ENCODE measurements around the gene GABRR1.
"Not testable (repeated sequence)": the region's sequence is repeated elsewhere in the genome, so short reads cannot be mapped to it uniquely, and the experiment has no call there.

Gene GABRR1

GRCh38 chr6:89217299-89217910 is at the start of gene GABRR1:
GABRR1 (minus strand) TSS chr6:89217358; CDS start chr6:89217322, 36 bp downstream.
- no peak for DNase-seq (ENCODE audit: low read depth, low spot score)

- DNase-seq (ENCODE audit: low read depth, low spot score), result no peak
These were observed 47.1 kb upstream of the GABRR1 start for GRCh38 chr6:89264296-89264695.

GRCh38 chr6:89260832-89261231 is 43.7 kb upstream of the GABRR1 start:
- DNase-seq (ENCODE audit: low read depth, low spot score), result no peak

- DNase-seq (ENCODE audit: low read depth, low spot score), result no peak
These were observed 43.2 kb upstream of the GABRR1 start for GRCh38 chr6:89260310-89260709.

- no peak for DNase-seq (ENCODE audit: low read depth, low spot score)
These were observed 41.8 kb upstream of the GABRR1 start for GRCh38 chr6:89258912-89259311.

GRCh38 chr6:89257781-89258180 is 40.6 kb upstream of the GABRR1 start:
- no peak for DNase-seq (ENCODE audit: low read depth, low spot score)

- DNase-seq (ENCODE audit: low read depth, low spot score), result no peak
These were observed 40.2 kb upstream of the GABRR1 start for GRCh38 chr6:89257346-89257745.

GRCh38 chr6:89255417-89255816 is 38.3 kb upstream of the GABRR1 start:
- DNase-seq (ENCODE audit: low read depth, low spot score), result no peak

GRCh38 chr6:89254569-89254968 is 37.4 kb upstream of the GABRR1 start:
- no peak for DNase-seq (ENCODE audit: low read depth, low spot score)

- DNase-seq (ENCODE audit: low read depth, low spot score), result no peak
These were observed 35.7 kb upstream of the GABRR1 start for GRCh38 chr6:89252907-89253306.

- no peak for DNase-seq (ENCODE audit: low read depth, low spot score)
These were observed 34.8 kb upstream of the GABRR1 start for GRCh38 chr6:89251976-89252375.

- no peak for DNase-seq (ENCODE audit: low read depth, low spot score)
These were observed 34.0 kb upstream of the GABRR1 start for GRCh38 chr6:89251170-89251569.

- no peak for DNase-seq (ENCODE audit: low read depth, low spot score)
These were observed 33.1 kb upstream of the GABRR1 start for GRCh38 chr6:89250239-89250638.

- no peak for DNase-seq (ENCODE audit: low read depth, low spot score)
These were observed 27.3 kb upstream of the GABRR1 start for GRCh38 chr6:89244241-89244985.

GRCh38 chr6:89243331-89243629 is 26.1 kb upstream of the GABRR1 start:
- no peak for DNase-seq (ENCODE audit: low read depth, low spot score)

- DNase-seq (ENCODE audit: low read depth, low spot score), result no peak
These were observed 25.6 kb upstream of the GABRR1 start for GRCh38 chr6:89242574-89243330.

- DNase-seq (ENCODE audit: low read depth, low spot score), result no peak
These were observed 22.2 kb upstream of the GABRR1 start for GRCh38 chr6:89239338-89239737.

GRCh38 chr6:89237158-89237557 is 20.0 kb upstream of the GABRR1 start:
- no peak for DNase-seq (ENCODE audit: low read depth, low spot score)

GRCh38 chr6:89233605-89234004 is 16.4 kb upstream of the GABRR1 start:
- not testable (repeated sequence) for DNase-seq (ENCODE audit: low read depth, low spot score)

- no peak for DNase-seq (ENCODE audit: low read depth, low spot score)
These were observed 5.5 kb upstream of the GABRR1 start for GRCh38 chr6:89222712-89223039.

- DNase-seq (ENCODE audit: low read depth, low spot score), result no peak
These were observed 5.0 kb upstream of the GABRR1 start for GRCh38 chr6:89221971-89222711.

GRCh38 chr6:89221129-89221528 is 4.0 kb upstream of the GABRR1 start:
- DNase-seq (ENCODE audit: low read depth, low spot score), result no peak
